GM12891 (cell line): ENCODE results near the gene CIPC.

Source experiments
- DNase-seq: peaks from one replicate; pipeline ENCODE4 v3.0.0; 2011; ENCODE audit warnings: low spot score; ENCODE audit not compliant: insufficient read length
- FAIRE-seq: peaks from 2 replicates; lab custom pipeline; 2011; peaks lifted over from hg19 to GRCh38; lab: Jason Lieb, UNC
- PAX5 ChIP-seq: IDR thresholded peaks from 2 replicates; pipeline ENCODE4 v1.6.1; 2011; ENCODE audit warnings: low read length, moderate library complexity, mild to moderate bottlenecking; ENCODE audit not compliant: insufficient read depth, severe bottlenecking
- POLR2A ChIP-seq: IDR thresholded peaks from 2 replicates; pipeline ENCODE4 v1.6.1; 2011; ENCODE audit warnings: low read depth, low read length, control low read depth
- POLR2AphosphoS5 ChIP-seq: IDR thresholded peaks from 2 replicates; pipeline ENCODE4 v1.6.1; 2011; ENCODE audit warnings: low read depth, low read length, control low read depth
- POU2F2 ChIP-seq: IDR thresholded peaks from 2 replicates; pipeline ENCODE4 v1.6.1; 2011; ENCODE audit warnings: low read depth, mild to moderate bottlenecking, control low read depth, low read length, moderate library complexity
- SPI1 ChIP-seq: IDR thresholded peaks from 2 replicates; pipeline ENCODE4 v1.6.1; 2011; ENCODE audit warnings: low read depth, low read length, control low read depth
- TAF1 ChIP-seq: IDR thresholded peaks from 2 replicates; pipeline ENCODE4 v1.6.1; 2011; ENCODE audit warnings: low read depth, low read length, control low read depth

The CIPC gene

DNA sequence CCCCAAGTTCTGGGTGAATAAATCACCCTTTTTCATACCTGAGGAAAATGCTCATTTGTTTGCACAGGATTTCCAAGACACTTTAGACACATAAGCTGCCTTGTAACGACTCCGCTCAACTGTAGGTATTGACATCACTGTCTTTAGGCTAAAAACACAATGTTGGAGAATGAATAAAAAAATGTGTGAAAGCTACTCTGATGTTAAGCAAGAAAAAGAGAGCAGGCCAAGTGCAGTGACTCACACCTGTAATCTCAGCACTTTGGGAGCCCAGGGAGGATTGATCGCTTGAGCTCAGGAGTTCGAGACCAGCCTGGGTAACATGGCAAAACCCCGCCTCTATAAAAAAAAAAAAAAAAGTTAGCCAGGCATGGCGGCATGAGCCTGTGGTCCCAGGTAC lies 11.1 kb upstream of the CIPC start:
- TF ChIP-seq POU2F2 (no peak), SPI1 (no peak), POLR2AphosphoS5 (no peak), POLR2A (no peak), TAF1 (no peak), PAX5 (no peak)
- no peak for DNase-seq
- FAIRE-seq: no peak

DNA sequence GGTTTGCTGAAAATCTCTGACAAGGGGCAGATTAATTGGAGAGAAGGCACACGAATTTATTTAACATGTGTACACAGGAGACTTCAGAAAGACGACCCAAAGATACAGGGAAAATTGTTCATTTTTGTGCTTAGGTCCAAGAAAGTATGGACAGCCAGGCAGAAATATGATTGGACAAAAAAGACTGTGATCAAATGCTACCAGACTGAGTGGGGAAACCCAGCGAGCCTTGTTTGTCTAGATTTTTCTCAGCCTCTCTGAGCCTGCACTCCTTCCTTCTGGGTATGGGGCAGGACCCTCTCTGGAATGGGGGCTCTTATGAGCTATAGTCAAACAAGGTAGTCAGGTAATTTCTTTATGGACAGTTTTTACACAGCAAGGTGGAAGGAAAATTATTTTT lies 10.4 kb upstream of the CIPC start:
- DNase-seq (no peak), FAIRE-seq (no peak)
- TF ChIP-seq POLR2A (no peak), POU2F2 (no peak), POLR2AphosphoS5 (no peak), PAX5 (no peak), SPI1 (no peak)

DNA sequence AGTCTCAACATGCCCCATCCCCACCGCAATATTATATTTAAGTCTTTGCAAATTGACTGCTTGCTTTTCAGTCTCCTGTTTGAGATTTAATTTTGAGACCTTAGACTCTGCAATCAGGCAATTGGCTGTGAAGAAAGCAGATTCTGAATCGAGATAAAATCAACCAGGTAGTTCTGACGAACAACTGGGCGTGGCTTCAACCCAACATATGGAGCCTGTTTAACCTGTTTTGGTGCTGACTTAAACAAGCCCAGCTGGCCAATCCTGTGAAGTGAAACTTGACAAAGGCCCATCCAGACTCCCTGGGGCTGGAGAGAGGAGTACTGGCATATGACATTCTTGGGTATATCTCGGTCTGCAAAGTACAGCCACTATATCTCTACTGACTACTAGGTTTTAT lies 9.8 kb upstream of the CIPC start:
- FAIRE-seq (no peak), DNase-seq (no peak)
- no peak for TF ChIP-seq SPI1
- no peak for TF ChIP-seq PAX5
- TF ChIP-seq POU2F2: no peak
- no peak for TF ChIP-seq POLR2AphosphoS5
- no peak for TF ChIP-seq POLR2A
- no peak for TF ChIP-seq TAF1

DNA sequence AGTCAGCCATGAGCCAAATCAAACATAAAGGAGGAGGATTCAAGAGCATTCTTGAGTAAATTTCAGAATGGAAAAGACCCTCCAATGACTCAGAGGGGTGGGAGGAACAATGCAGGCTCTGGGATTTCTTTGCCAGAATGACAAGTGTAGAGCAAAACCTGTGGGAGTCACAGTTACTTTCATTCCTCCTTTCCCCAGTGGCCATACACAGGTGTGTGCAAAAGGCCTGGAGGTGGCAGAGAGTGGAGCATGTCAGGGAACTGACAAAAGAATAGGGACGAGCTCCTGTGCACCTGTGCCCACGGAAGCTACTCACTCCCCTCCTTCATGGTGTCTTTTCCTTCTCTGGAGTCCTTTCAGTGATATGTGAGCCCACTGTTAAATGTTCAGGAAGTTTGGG lies 9.4 kb upstream of the CIPC start:
- DNase-seq (no peak), FAIRE-seq (no peak)
- TF ChIP-seq SPI1 (no peak), POLR2A (no peak), PAX5 (no peak), POU2F2 (no peak), TAF1 (no peak), POLR2AphosphoS5 (no peak)

DNA sequence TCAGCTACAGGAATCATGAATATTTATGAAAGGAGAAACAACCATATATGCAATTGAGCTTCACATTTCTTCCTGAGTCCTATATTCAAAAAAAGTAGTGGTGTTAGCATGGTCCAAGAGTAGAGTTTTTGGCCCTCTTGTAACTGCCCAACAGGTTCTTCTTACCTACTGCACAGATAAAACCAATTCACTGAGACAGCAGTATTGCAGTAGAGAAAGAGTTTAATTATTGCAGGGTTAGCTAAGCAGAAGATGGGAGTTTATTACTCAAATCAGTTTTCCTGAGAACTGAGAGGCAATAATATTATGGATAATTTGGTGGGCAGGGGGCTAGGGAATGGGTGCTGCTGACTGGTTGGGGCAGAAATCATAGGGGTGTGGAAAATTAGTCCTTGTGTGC lies 6.5 kb upstream of the CIPC start:
- FAIRE-seq (peak; percentile 33), DNase-seq (no peak)
- TF ChIP-seq POU2F2: no peak
- no peak for TF ChIP-seq POLR2A
- TF ChIP-seq TAF1: no peak
- TF ChIP-seq PAX5: no peak
- no peak for TF ChIP-seq SPI1
- no peak for TF ChIP-seq POLR2AphosphoS5

DNA sequence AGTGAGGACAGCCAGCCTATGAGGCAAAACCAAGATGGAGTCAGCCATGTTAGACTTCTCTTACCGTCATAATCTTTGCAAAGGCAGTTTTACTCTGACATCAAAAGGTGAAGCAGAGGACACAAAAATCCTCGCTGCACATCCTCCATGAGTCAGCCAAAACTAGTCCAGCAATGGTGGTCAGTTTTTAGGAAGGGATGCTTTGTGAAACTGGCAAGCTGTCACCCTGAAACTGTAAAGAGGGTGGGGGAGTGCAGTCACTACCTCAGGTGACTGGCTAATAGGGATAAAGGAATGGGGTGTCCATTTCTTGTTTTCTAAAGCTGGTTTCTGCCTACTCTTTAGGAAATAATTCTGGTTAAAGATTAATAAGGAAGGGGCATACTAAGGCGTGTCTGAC lies 5.4 kb upstream of the CIPC start:
- TF ChIP-seq TAF1: no peak
- TF ChIP-seq PAX5: no peak
- no peak for TF ChIP-seq POLR2AphosphoS5
- no peak for TF ChIP-seq POLR2A
- no peak for TF ChIP-seq POU2F2
- TF ChIP-seq SPI1: no peak
- DNase-seq (no peak), FAIRE-seq (no peak)

DNA sequence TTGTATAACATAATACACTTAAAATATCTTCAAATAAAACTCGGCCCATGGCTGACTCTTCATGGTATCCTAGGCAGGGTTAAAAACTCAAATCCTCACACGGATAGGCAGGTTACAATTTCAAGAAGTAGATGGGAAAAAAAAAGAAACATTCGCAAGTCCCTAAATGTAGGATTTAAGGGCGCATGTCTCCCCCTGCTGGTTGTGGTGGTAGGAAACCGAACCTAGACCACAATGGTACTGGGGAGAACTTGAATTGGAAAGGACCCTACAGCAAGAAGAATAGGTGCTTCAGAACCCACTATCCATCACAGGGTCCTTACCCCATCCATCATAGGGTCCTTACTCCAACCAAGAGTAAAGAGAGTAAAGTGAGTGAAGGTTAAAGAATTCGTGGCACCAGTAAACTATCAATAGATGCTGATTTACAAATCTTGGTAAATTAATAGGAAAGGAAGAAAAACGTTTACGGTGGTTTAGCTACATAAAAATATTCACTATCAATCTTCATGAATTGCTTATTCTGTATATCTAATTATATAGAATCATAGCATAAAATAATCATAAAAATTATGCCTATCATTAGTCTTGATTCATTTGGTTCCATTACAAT lies 3.3 kb upstream of the CIPC start:
- no peak for DNase-seq
- peak; percentile 79 for FAIRE-seq
- peak; percentile 50; the same call in 1 of the 2 replicates for TF ChIP-seq POU2F2
- TF ChIP-seq SPI1: no peak

DNA sequence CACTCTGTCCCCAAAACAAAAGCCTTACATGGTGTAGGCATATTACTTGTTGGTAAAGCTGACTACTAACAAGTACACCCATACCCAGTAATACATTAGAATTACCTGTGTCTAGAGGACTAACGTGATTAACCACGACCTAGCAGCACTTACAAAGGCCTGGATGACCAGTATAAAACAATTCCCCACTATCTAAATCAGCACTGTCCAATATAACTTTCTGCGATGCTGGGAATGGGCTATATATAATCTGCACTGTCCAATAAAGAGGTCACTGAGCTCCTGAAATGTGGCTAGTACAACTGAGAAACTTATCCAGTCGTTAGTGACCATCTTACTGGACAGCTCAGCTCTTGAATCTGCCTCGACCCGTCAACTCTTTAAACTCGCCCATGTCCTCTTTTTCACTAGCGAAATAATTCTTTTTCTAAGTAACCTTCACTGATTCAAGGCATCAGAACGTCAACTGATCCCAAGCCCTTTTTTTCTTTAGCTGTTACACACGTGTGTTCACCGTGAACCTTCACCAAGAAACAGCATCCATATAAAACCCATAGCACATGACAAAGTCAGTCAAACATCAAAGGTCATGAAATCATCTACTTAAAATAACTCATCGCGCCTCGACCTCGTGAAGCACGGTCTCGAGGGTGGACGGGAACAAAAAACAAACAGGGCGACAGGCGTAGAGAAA lies 905 bp upstream of the CIPC start:
- no peak for TF ChIP-seq PAX5
- TF ChIP-seq POLR2A: no peak
- TF ChIP-seq POLR2AphosphoS5: no peak
- TF ChIP-seq POU2F2: no peak
- no peak for TF ChIP-seq TAF1
- TF ChIP-seq SPI1: no peak
- no peak for DNase-seq
- peak; percentile 50 for FAIRE-seq

DNA sequence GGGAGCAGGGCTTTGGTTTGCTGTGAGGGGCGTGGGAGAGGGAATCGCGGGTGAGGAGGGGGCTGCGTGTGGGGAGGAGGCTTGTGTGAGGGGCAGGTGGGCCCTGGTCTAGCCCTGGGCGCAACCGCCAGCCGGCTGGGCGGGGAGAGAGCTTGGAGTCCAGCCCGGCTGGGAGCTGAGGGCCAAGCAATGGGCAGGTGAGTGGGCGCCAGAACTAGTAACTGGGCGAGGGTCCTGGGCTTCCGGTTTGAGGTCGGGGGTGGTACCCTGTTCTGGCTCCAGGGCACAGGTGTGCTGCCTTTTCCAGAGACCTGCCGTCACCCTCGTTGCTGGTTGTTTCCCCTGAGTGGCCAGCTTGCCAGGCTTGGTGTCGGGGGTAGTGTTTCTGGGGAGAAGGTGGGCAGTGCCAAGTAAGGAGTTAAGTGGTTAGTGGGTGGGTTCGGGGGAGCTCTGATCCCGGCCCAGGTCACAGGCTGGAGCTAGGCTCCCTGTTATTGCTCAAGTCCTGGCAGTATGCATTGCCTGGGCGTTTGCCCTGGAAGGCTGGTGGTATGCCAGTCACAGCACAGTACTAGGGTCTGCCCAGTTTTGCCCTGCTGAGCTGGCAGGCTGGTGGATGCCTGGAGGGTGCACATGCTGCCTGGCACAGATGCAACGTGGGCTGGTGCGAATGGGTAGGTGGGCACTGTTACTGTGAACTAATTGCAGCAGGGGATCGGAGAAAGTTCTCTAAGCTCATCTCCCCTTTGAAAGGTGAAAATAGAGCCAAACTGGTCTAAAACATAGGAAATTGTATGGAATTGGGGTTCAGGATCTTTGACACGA lies 683 bp downstream of the CIPC start:
- TF ChIP-seq TAF1: no peak
- no peak for TF ChIP-seq POLR2A
- TF ChIP-seq SPI1: no peak
- TF ChIP-seq PAX5: no peak
- TF ChIP-seq POU2F2: no peak
- no peak for TF ChIP-seq POLR2AphosphoS5
- DNase-seq (no peak), FAIRE-seq (peak; percentile 45)
